Uterus (tissue), 4 donors: ENCODE data around the gene SMCO4. TPM values are rescaled to one million over a fixed set of nuclear protein-coding genes. Genes with fewer than 3 reads are reported as not detected.

Experiments used
- DNase-seq, 2 donors: peaks; one replicate each; pipeline ENCODE4 v3.0.0-alpha.2; 2019 to 2020
- H3K27ac ChIP-seq, 2 donors: fragments of 200-600 bp; sonication (generic); 1 replicate in 1 of 2; 2 replicates in 1 of 2; pipeline ENCODE4 v1.5.1; 2016 to 2018
- H3K27me3 ChIP-seq, 2 donors: fragments of 200-600 bp; sonication (generic); one replicate each; pipeline ENCODE4 v1.5.1; 2018 to 2019; ENCODE audit warnings: control low read depth in 1 of 2
- H3K36me3 ChIP-seq, 2 donors: fragments of 200-600 bp; sonication (generic); one replicate each; pipeline ENCODE4 v1.5.1; 2019; ENCODE audit warnings: control low read depth in 1 of 2
- H3K4me1 ChIP-seq, 2 donors: fragments of 200-600 bp; sonication (generic); one replicate each; pipeline ENCODE4 v1.5.1; 2018 to 2019; ENCODE audit warnings: control low read depth in 1 of 2
- H3K4me3 ChIP-seq, 2 donors: fragments of 200-600 bp; sonication (generic); 1 replicate in 1 of 2; 2 replicates in 1 of 2; pipeline ENCODE4 v1.5.1; 2018 to 2019; ENCODE audit warnings: mild to moderate bottlenecking in 1 of 2
- H3K9me3 ChIP-seq, 2 donors: fragments of 200-600 bp; sonication (generic); one replicate each; pipeline ENCODE4 v1.5.1; 2019; ENCODE audit warnings: control low read depth in 1 of 2
- CTCF ChIP-seq, 4 experiments: fragments of 200-600 bp in 2 of 4; fragments of 450-650 bp in 2 of 4; sonication (generic) in 2 of 4; IDR thresholded peaks; one replicate each; pipeline ENCODE4 v1.5.1; 2016 to 2019; ENCODE audit warnings: antibody characterized with exemption in 4 of 4, mild to moderate bottlenecking in 2 of 4, moderate library complexity in 1 of 4
- POLR2A ChIP-seq, 2 donors: fragments of 450-650 bp; IDR thresholded peaks; one replicate each; pipeline ENCODE4 v1.6.1; 2016; ENCODE audit warnings: antibody characterized with exemption in 2 of 2, mild to moderate bottlenecking in 1 of 2, moderate library complexity in 1 of 2
- intact Hi-C: fragments of 100-400 bp; cut with DNase I; formaldehyde crosslinking; loops from one replicate; pipeline ENCODE4 v1.15.1; 2023; ENCODE audit warnings: low total_unique reads
- total RNA-seq, 4 donors: library from RNA; depleted of rRNA in 3 of 4; stranded (reverse); fragments of >200 nt in 3 of 4; gene quantifications; one replicate each; pipeline versions ENCODE4 v1.1.0 to v1.2.4, GENCODE V29; 2014 to 2023
- donor health status: DM: yes; HTN: yes; CAD: no.

SMCO4 gene
- total RNA-seq, 4 donors from 2014 or later = 7.2 to 30.0 (median 17.7) TPM

GRCh38 chr11:93480756-93481155 is 62.4 kb downstream of the SMCO4 start:
- TF ChIP-seq CTCF (IDR thresholded peaks at IDR 0.05) (no peak), POLR2A (IDR thresholded peaks at IDR 0.05) (no peak)
- no peak overlapping the region for H3K4me3 ChIP-seq
- no peaks in the 10 kb centered on the region for H3K27me3 ChIP-seq
- no peaks in the 10 kb centered on the region for H3K36me3 ChIP-seq
- no peaks in the 10 kb centered on the region for H3K9me3 ChIP-seq
- no peak for DNase-seq
- no peaks in the 10 kb centered on the region for H3K4me1 ChIP-seq
- intact Hi-C loops = no loop called here
- H3K27ac ChIP-seq = no peak overlapping the region

GRCh38 chr11:93480256-93480655 is 62.9 kb downstream of the SMCO4 start:
- H3K36me3 ChIP-seq = no peaks in the 10 kb centered on the region

GRCh38 chr11:93478841-93479240 is 64.3 kb downstream of the SMCO4 start:
- Histone ChIP-seq H3K9me3 (no peaks in the 10 kb centered on the region), H3K36me3 (no peaks in the 10 kb centered on the region), H3K27me3 (no peaks in the 10 kb centered on the region), H3K4me3 (no peak overlapping the region), H3K27ac (no peak overlapping the region), H3K4me1 (no peaks in the 10 kb centered on the region)
- TF ChIP-seq CTCF (IDR thresholded peaks at IDR 0.05) = no peak
- TF ChIP-seq POLR2A (IDR thresholded peaks at IDR 0.05) = no peak
- DNase-seq = no peak
- intact Hi-C loops = no loop called here

More at GRCh38 chr11:93480256-93480655, 62.9 kb downstream of the SMCO4 start:
- DNase-seq = no peak
- H3K9me3 ChIP-seq = no peaks in the 10 kb centered on the region
- no peaks in the 10 kb centered on the region for H3K27me3 ChIP-seq
- TF ChIP-seq CTCF (IDR thresholded peaks at IDR 0.05) (no peak), POLR2A (IDR thresholded peaks at IDR 0.05) (no peak)
- H3K27ac ChIP-seq = no peak overlapping the region
- no peaks in the 10 kb centered on the region for H3K4me1 ChIP-seq
- H3K4me3 ChIP-seq = no peak overlapping the region
- intact Hi-C loops = no loop called here

- Histone ChIP-seq H3K27me3 (no peaks in the 10 kb centered on the region), H3K4me3 (no peak overlapping the region), H3K9me3 (no peaks in the 10 kb centered on the region), H3K4me1 (no peaks in the 10 kb centered on the region), H3K27ac (no peak overlapping the region), H3K36me3 (no peaks in the 10 kb centered on the region)
- TF ChIP-seq CTCF (IDR thresholded peaks at IDR 0.05) (no peak), POLR2A (IDR thresholded peaks at IDR 0.05) (no peak)
- intact Hi-C loops = no loop called here
- no peak for DNase-seq
Observed at GRCh38 chr11:93477684-93478234, 65.4 kb downstream of the SMCO4 start.

GRCh38 chr11:93476796-93477195 is 66.4 kb downstream of the SMCO4 start:
- H3K27ac ChIP-seq = no peak overlapping the region
- no peaks in the 10 kb centered on the region for H3K4me1 ChIP-seq
- H3K27me3 ChIP-seq = no peaks in the 10 kb centered on the region
- no peak overlapping the region for H3K4me3 ChIP-seq
- H3K36me3 ChIP-seq = no peaks in the 10 kb centered on the region
- H3K9me3 ChIP-seq = no peaks in the 10 kb centered on the region
- TF ChIP-seq POLR2A (IDR thresholded peaks at IDR 0.05) = no peak
- intact Hi-C loops = no loop called here
- DNase-seq = no peak

- intact Hi-C loops = no loop called here
- no peaks in the 10 kb centered on the region for H3K27me3 ChIP-seq
- DNase-seq = no peak
- no peak overlapping the region for H3K4me3 ChIP-seq
- H3K9me3 ChIP-seq = no peaks in the 10 kb centered on the region
- no peak overlapping the region for H3K27ac ChIP-seq
- no peaks in the 10 kb centered on the region for H3K4me1 ChIP-seq
- no peak for TF ChIP-seq CTCF (IDR thresholded peaks at IDR 0.05)
- TF ChIP-seq POLR2A (IDR thresholded peaks at IDR 0.05) = no peak
- no peaks in the 10 kb centered on the region for H3K36me3 ChIP-seq
Observed at GRCh38 chr11:93474123-93474522, 69.1 kb downstream of the SMCO4 start.
